Esophagus (tissue), 2 donors: ENCODE data around the gene DLEC1. TPM values are rescaled to one million over a fixed set of nuclear protein-coding genes. Genes with fewer than 3 reads are reported as not detected.

ENCODE experiments used
- H3K27ac ChIP-seq, 2 donors: one replicate each; pipeline ENCODE4 v1.5.1; 2013; ENCODE audit warnings: low read depth in 2 of 2, mild to moderate bottlenecking in 2 of 2, inconsistent platforms in 1 of 2, low read length in 1 of 2, moderate library complexity in 1 of 2
- H3K27me3 ChIP-seq, 2 donors: one replicate each; pipeline ENCODE4 v1.6.1; 2013; ENCODE audit warnings: low read length in 2 of 2, control low read depth in 1 of 2, mild to moderate bottlenecking in 1 of 2; ENCODE audit not compliant: insufficient read depth in 2 of 2, control insufficient read depth in 1 of 2
- H3K36me3 ChIP-seq, 2 donors: one replicate each; pipeline ENCODE4 v1.6.1; 2013; ENCODE audit warnings: low read length in 1 of 2; ENCODE audit not compliant: control insufficient read depth in 2 of 2, insufficient read depth in 2 of 2
- H3K4me1 ChIP-seq, 2 donors: one replicate each; pipeline ENCODE4 v1.6.1; 2013; ENCODE audit warnings: low read length in 1 of 2; ENCODE audit not compliant: control insufficient read depth in 2 of 2, insufficient read depth in 2 of 2
- H3K4me3 ChIP-seq, 2 donors: one replicate each; pipeline ENCODE4 v1.5.1; 2013; ENCODE audit warnings: low read length in 2 of 2, mild to moderate bottlenecking in 2 of 2, low read depth in 1 of 2, moderate library complexity in 1 of 2
- H3K9me3 ChIP-seq, 2 donors: one replicate each; pipeline ENCODE4 v1.6.1; 2013; ENCODE audit warnings: mild to moderate bottlenecking in 2 of 2, low read depth in 1 of 2, low read length in 1 of 2, moderate library complexity in 1 of 2; ENCODE audit not compliant: control insufficient read depth in 2 of 2, insufficient read depth in 1 of 2
- WGBS, 2 donors: extraction: QIAGEN DNeasy Blood & Tissue Kit; methylation state at CpG; one replicate each; pipeline ENCODE4 v1.1.7; 2013; 5-methylcytosine and 5-hydroxymethylcytosine counted together
- polyA plus RNA-seq, 2 donors: library from polyadenylated mRNA; stranded (reverse); fragments of 200-250 nt; gene quantifications; one replicate each; pipeline ENCODE4 v1.2.3, GENCODE V29; 2013
- donor health status: healthy with polysubstance abuse.
- donor health status: Bipolar disorder and iron deficiency.

Gene DLEC1
- polyA plus RNA-seq, 2 donors = 0.16 to 0.39 TPM

GRCh38 chr3:38000965-38001455 lies 38.0 kb upstream of the DLEC1 start:
- 95% methylated on average over 6 of the region's 6 CpGs for WGBS, 2 donors
- H3K36me3 ChIP-seq = peaks cover 0 to 18% of the 10 kb centered on the region in 2 donors
- peaks cover 0 to 30% of the 10 kb centered on the region in 2 donors for H3K4me1 ChIP-seq
- H3K27me3 ChIP-seq = no peaks in the 10 kb centered on the region
- H3K27ac ChIP-seq = no peak overlapping the region
- H3K4me3 ChIP-seq = no peak overlapping the region
- H3K9me3 ChIP-seq = no peaks in the 10 kb centered on the region

GRCh38 chr3:38001456-38002081 lies 37.4 kb upstream of the DLEC1 start:
- Histone ChIP-seq H3K4me1 (peaks cover 0 to 30% of the 10 kb centered on the region in 2 donors), H3K36me3 (peaks cover 0 to 23% of the 10 kb centered on the region in 2 donors), H3K27ac (no peak overlapping the region), H3K27me3 (no peaks in the 10 kb centered on the region), H3K9me3 (no peaks in the 10 kb centered on the region), H3K4me3 (no peak overlapping the region)
- WGBS, 2 donors = 84 to 88% methylated on average over 9 of the region's 9 CpGs

GRCh38 chr3:38002291-38002876 lies 36.6 kb upstream of the DLEC1 start:
- no peak overlapping the region for H3K4me3 ChIP-seq
- WGBS, 2 donors = 93 to 94% methylated on average over 6 of the region's 6 CpGs
- H3K27ac ChIP-seq = no peak overlapping the region
- H3K9me3 ChIP-seq = no peaks in the 10 kb centered on the region
- no peaks in the 10 kb centered on the region for H3K27me3 ChIP-seq
- peaks cover 3 to 30% of the 10 kb centered on the region in 2 donors for H3K36me3 ChIP-seq
- H3K4me1 ChIP-seq = peaks cover 0 to 27% of the 10 kb centered on the region in 2 donors

GRCh38 chr3:38002940-38003339 lies 36.1 kb upstream of the DLEC1 start:
- 84 to 89% methylated on average over 9 of the region's 9 CpGs for WGBS, 2 donors
- H3K9me3 ChIP-seq = no peaks in the 10 kb centered on the region
- no peak overlapping the region for H3K4me3 ChIP-seq
- no peaks in the 10 kb centered on the region for H3K27me3 ChIP-seq
- no peak overlapping the region for H3K27ac ChIP-seq
- peaks cover 3 to 35% of the 10 kb centered on the region in 2 donors for H3K36me3 ChIP-seq
- peaks cover 0 to 27% of the 10 kb centered on the region in 2 donors for H3K4me1 ChIP-seq

GRCh38 chr3:38003371-38003816 lies 35.6 kb upstream of the DLEC1 start:
- 43 to 50% methylated on average over 7 of the region's 7 CpGs for WGBS, 2 donors
- Histone ChIP-seq H3K9me3 (no peaks in the 10 kb centered on the region), H3K4me3 (no peak overlapping the region), H3K36me3 (peaks cover 5 to 40% of the 10 kb centered on the region in 2 donors), H3K27me3 (no peaks in the 10 kb centered on the region), H3K27ac (no peak overlapping the region), H3K4me1 (peaks cover 0 to 22% of the 10 kb centered on the region in 2 donors)

- Histone ChIP-seq H3K27ac (peak overlapping the region; percentile 35 to 38), H3K9me3 (no peaks in the 10 kb centered on the region), H3K4me1 (peaks cover 0 to 19% of the 10 kb centered on the region in 2 donors), H3K27me3 (no peaks in the 10 kb centered on the region), H3K36me3 (peaks cover 7 to 45% of the 10 kb centered on the region in 2 donors), H3K4me3 (no peak overlapping the region)
- WGBS, 2 donors = 77 to 79% methylated on average over 11 of the region's 11 CpGs
Measured at GRCh38 chr3:38003817-38004414, 35.1 kb upstream of the DLEC1 start.

GRCh38 chr3:38004415-38005075 lies 34.5 kb upstream of the DLEC1 start:
- no peak overlapping the region for H3K4me3 ChIP-seq
- H3K36me3 ChIP-seq = peaks cover 7 to 45% of the 10 kb centered on the region in 2 donors
- peaks cover 0 to 19% of the 10 kb centered on the region in 2 donors for H3K4me1 ChIP-seq

GRCh38 chr3:38005076-38006020 lies 33.7 kb upstream of the DLEC1 start:
- Histone ChIP-seq H3K36me3 (peaks cover 7 to 52% of the 10 kb centered on the region in 2 donors), H3K27ac (peak overlapping the region in 1 of 2 donors; percentile 6), H3K4me1 (peaks cover 0 to 19% of the 10 kb centered on the region in 2 donors), H3K9me3 (no peaks in the 10 kb centered on the region), H3K27me3 (no peaks in the 10 kb centered on the region), H3K4me3 (no peak overlapping the region)
- 54 to 57% methylated on average over 15 of the region's 15 CpGs for WGBS, 2 donors

More at GRCh38 chr3:38004415-38005075, 34.5 kb upstream of the DLEC1 start:
- H3K27me3 ChIP-seq = no peaks in the 10 kb centered on the region
- no peaks in the 10 kb centered on the region for H3K9me3 ChIP-seq
- H3K27ac ChIP-seq = peak overlapping the region; percentile 35 to 38
- 49 to 61% methylated on average over 14 of the region's 14 CpGs for WGBS, 2 donors
